Brain pericyte (primary cell): ENCODE data around the gene NPY1R.
A peak's percentile ranks its signal among the peaks of the same experiment; 100 is the strongest.

Experiments
- DNase-seq: peaks from one replicate; pipeline ENCODE4 v3.0.0-alpha.2; 2012; ENCODE audit warnings: low read depth, low spot score

Gene NPY1R

GRCh38 chr4:163332526-163333406, at the start of gene NPY1R:
NPY1R (minus strand) TSS chr4:163332596; CDS start chr4:163326554, 6,042 bp downstream.
- peak; percentile 36 for DNase-seq

GRCh38 chr4:163380703-163381102, 48.3 kb upstream of the NPY1R start:
- DNase-seq = no peak

GRCh38 chr4:163378661-163379060, 46.3 kb upstream of the NPY1R start:
- DNase-seq = no peak

GRCh38 chr4:163372029-163372428, 39.6 kb upstream of the NPY1R start:
- no peak for DNase-seq

- DNase-seq = no peak
These were observed 35.3 kb upstream of the NPY1R start for GRCh38 chr4:163367651-163368050.

GRCh38 chr4:163356104-163356503, 23.7 kb upstream of the NPY1R start:
- no peak for DNase-seq

- DNase-seq = no peak
These were observed 20.7 kb upstream of the NPY1R start for GRCh38 chr4:163353054-163353453.

GRCh38 chr4:163350672-163351071, 18.3 kb upstream of the NPY1R start:
- no peak for DNase-seq

GRCh38 chr4:163344147-163345125, 12.0 kb upstream of the NPY1R start:
- DNase-seq = no peak

GRCh38 chr4:163343604-163344146, 11.3 kb upstream of the NPY1R start, which contains the start of gene NPY5R:
NPY5R (plus strand) TSS chr4:163343892; CDS start chr4:163350274, 6,382 bp downstream.
- no peak for DNase-seq

- DNase-seq = no peak
These were observed 3.0 kb upstream of the NPY1R start for GRCh38 chr4:163335384-163335783.

GRCh38 chr4:163331629-163332376, 593 bp downstream of the NPY1R start:
- no peak for DNase-seq

- DNase-seq = no peak
These were observed 1.3 kb downstream of the NPY1R start for GRCh38 chr4:163330916-163331628.

- no peak for DNase-seq
These were observed 15.3 kb downstream of the NPY1R start for GRCh38 chr4:163317110-163317509.

GRCh38 chr4:163309466-163309865, 22.9 kb downstream of the NPY1R start:
- DNase-seq = no peak

GRCh38 chr4:163303069-163303468, 29.3 kb downstream of the NPY1R start:
- DNase-seq = no peak

- no peak for DNase-seq
These were observed 32.0 kb downstream of the NPY1R start for GRCh38 chr4:163300445-163300844.

- DNase-seq = no peak
These were observed 37.3 kb downstream of the NPY1R start for GRCh38 chr4:163295138-163295537.

GRCh38 chr4:163284304-163284703, 48.1 kb downstream of the NPY1R start:
- DNase-seq = no peak

- no peak for DNase-seq
These were observed 51.5 kb downstream of the NPY1R start for GRCh38 chr4:163280703-163281519.
